DMS79 (cell line): ENCODE results near the gene GRK1.
"Not testable (repeated sequence)": the region's sequence is repeated elsewhere in the genome, so short reads cannot be mapped to it uniquely, and the experiment has no call there.

Experiments used
- DNase-seq: peaks from one replicate; lab custom pipeline; 2025; lab: John Stamatoyannopoulos, UW

GRK1 gene

DNA sequence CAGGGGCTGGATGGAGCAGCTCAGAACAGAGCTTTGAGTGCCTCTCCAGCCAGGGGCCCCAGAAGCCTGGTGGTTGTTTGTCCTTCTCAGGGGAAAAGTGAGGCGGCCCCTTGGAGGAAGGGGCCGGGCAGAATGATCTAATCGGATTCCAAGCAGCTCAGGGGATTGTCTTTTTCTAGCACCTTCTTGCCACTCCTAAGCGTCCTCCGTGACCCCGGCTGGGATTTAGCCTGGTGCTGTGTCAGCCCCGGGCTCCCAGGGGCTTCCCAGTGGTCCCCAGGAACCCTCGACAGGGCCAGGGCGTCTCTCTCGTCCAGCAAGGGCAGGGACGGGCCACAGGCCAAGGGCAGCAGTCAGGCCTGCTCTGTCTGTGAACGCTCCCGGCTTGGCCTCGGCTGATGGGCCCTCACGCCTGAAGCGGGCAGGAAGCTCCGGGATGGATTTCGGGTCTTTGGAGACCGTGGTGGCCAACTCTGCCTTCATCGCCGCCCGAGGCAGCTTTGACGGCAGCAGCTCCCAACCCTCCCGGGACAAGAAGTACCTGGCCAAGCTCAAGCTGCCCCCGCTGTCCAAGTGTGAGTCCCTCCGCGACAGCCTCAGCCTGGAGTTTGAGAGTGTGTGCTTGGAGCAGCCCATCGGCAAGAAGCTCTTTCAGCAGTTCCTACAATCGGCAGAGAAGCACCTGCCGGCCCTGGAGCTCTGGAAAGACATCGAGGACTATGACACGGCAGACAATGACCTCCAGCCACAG is at the start of gene GRK1:
TSS of gene GRK1 (plus strand) at position 269 of the 751 bp plus-strand sequence. CDS start at position 437, 168 bp downstream.
- no peak for DNase-seq

DNA sequence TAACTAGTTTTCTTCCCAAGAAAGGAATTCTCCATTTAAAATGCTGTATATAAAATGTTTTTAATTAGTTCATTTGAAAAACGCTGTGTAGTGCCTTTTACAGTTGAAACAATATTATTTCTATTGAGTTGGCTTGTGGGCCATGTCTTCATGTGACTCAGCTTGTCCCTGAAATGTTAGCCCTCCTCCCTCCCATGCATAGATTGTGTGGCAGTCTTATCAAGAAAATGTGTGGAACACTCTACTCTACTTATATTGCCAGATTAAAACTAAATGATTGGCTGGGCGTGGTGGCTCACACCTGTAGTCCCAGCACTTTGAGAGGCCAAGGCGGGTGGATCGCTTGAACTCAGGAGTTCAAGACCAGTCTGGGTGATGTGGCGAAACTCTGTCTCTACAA is 49.1 kb upstream of the GRK1 start:
- DNase-seq: no peak

DNA sequence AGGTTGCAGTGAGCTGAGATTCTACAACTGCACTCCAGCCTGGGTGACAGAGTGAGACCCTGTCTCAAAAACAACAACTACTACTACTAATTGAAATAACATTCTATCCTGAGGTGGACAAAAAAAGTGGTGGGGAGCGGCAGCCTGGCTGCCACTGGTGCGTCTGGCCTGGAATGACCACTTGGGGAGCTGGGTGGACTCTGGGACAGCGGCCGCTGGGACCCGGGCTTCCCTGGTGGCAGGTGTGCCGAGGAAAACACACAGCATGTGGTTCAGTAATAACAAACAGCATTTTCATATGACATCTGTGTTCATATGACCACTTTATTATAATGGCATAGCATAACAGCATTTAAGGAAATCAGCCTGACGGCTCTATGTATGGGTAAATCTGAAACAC is 48.6 kb upstream of the GRK1 start:
- DNase-seq: no peak

DNA sequence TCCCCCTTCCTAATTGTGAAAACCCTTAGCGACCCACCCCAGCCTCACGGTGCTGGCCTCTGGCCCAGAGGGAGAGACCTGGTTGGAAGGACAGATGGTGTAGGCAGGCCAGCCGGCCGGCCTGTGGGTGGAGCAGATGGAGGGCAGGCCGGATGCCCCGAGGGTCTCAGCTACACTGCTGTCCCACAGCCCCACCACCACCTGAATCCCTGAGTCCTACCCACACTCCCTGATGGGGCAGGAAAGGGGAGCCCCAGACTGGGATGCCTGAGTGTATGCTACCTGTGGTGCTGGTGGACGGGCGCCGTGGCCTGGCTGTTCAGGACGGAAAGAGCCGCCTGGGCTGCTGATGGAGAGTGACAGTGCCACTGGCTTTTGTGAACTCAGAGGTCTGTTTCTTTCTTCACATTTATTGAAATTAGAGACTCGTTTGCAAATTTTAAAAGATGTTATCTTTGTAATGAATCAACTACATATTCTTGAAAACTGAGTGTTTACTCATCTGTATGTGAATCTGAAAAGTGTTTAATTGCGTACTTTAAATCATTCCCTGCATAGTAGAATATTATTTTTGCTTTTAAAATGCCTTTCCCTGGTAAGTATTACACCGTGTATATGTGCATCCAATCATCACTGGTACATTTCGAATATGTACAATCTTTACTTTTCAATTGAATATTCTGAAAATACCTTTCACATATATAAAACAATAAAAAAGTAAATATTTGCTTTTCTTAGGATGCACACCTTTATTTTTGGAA is 46.8 kb upstream of the GRK1 start:
- no peak for DNase-seq

DNA sequence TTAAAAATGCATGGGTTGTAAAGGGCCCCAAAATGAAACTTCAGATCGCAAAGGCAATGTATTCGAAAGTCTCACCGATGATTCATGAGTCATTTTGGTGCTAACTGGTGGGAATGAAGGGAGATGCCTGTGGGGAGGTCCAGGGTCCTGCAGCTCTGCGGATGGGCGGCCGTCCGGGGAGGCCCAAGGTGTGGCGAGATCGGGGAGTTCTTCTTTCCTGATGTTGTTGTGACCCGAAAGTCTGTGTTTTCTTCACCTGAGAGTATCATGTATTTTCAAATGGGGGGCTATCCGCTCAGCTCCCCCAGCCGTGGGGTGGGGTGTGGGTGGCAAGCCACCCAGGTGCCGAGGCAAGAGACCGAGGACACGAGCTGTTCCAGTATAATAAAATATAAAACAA is 46.0 kb upstream of the GRK1 start:
- DNase-seq: no peak

DNA sequence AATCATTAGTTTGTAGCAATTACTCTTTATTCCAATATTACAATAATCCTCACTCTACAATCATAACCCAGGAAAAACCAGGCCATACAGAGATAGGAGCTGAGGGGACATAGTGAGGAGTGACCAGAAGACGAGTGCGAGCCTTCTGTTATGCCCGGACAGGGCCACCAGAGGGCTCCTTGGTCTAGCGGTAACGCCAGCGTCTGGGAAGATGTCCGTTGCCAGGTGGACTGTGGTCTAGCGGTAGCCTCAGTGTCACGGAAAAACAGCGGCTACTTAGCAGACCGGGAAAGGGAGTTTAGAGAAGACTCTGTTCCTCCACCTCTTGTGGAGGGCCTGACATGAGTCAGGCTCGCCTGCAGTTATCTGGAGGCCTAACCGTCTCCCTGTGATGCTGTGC is 45.5 kb upstream of the GRK1 start:
- not testable (repeated sequence) for DNase-seq

DNA sequence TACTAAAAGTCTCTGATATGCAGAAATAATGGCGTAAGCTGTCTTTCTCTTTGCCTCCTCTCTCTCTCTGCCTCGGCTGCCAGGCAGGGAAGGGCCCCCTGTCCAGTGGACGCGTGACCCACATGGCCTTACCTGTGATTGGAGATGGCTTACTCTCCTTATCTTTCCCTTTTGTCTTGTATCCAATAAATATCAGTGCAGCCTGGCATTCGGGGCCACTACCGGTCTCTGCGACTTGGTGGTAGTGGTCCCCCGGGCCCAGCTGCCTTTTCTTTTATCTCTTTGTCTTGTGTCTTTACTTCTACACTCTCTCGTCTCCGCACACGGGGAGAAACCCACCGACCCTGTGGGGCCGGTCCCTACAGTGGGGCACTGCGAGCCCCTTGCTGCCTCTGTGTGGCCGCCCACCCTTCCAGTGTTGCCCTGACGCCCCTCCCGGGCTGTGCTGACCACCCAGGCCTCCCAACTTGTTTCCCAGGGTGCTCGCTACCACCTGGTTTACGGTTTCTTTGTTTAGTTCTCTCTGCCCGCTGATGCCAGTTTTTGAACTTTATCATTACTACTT is 45.0 kb upstream of the GRK1 start:
- DNase-seq: not testable (repeated sequence)

DNA sequence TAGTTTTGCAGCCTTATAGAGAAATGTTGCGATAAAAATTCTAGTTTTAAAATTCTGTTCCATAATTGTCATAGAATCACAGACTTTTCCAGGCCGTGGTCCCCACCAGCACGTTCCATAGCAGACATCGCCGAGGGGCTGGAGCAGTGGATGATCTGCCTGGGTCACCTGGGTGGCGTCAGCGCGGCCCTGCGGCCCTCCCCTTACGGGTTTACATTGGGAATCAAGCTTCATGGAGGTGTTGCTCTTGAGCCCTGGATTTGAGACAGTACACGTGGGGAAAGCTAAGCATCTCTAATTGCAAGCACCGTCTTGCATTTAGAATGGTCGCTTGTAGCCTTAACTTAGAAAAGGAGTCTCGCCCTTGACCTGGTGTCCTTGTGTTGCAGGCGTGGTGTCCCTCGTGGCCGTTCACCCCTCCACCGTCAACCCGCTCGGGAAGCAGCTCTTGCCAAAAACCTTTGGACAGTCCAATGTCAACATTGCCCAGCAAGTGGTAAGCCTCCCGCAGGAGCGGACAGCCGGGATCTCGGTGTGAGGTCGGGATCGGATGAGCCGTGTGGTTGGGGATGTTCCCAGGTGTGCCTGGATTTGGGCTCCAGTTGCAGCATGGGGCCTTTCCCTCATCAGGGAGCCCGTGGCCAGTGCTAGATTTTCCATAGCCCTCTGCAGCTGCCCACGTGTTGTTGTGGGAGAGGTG is 44.1 kb upstream of the GRK1 start:
- no peak for DNase-seq

DNA sequence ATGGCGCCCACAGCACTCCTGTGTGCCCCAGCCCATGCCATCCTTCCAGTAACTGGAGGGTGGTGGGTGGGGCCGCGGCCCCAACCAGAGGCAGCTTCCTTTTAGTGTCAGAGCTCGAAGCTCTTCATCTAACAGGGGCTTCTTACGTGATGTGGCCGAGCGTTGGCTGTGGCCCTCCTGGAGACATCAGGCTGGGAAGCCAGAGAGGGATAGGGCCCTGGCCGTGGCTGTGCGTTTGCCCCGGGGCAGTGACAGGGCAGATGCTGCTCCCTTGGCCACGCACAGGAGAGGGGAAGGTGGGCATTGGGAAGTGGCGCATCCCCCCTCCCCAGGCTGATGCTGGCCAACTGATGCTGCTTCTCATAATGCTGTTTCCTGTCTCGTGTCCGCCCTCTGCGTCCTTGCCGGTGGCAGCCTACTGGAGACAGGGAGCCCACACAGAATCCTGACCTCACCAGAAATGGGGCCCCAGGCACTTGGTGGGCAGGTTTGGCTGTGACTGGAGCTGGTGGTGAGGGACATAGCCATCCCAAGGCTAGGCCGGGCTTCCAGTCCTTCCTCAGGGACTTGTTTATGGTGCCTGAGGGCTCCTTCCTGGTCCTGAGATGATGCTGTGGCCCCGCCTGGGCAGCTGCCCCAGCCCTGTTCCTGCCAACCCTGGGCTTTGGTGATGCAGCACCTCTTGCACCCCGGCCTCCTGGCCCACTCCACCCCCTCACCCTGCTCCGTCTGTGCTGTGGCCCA is 43.4 kb upstream of the GRK1 start:
- DNase-seq: no peak

DNA sequence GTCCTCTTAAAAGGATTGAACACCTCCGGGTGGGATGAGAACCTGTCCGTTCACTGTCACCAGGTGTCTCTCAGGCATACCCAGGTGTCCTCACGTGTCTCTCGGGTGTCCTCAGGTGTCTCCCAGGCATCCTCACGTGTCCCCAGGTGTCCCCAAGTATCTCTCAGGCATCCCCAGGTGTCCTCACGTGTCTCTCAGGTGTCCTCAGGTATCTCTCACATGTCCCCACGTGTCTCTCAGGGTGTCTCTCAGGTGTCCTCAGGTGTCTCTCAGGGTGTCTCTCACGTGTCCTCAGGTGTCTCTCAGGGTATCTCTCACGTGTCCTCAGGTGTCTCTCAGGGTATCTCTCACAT is 42.8 kb upstream of the GRK1 start:
- DNase-seq: no peak

DNA sequence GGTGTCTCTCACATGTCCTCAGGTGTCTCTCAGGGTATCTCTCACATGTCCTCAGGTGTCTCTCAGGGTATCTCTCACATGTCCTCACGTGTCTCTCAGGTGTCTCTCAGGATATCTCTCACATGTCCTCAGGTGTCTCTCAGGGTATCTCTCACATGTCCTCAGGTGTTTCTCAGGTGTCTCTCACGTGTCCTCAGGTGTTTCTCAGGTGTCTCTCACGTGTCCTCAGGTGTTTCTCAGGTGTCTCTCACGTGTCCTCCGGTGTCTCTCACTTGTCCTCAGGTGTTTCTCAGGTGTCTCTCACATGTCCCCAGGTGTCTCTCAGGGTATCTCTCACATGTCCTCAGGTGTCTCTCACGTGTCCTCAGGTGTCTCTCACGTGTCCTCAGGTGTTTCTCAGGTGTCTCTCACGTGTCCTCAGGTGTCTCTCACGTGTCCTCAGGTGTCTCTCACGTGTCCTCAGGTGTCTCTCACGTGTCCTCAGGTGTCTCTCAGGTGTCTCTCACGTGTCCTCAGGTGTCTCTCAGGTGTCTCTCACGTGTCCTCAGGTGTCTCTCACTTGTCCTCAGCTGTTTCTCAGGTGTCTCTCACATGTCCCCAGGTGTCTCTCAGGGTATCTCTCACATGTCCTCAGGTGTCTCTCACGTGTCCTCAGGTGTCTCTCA is 42.2 kb upstream of the GRK1 start:
- not testable (repeated sequence) for DNase-seq

DNA sequence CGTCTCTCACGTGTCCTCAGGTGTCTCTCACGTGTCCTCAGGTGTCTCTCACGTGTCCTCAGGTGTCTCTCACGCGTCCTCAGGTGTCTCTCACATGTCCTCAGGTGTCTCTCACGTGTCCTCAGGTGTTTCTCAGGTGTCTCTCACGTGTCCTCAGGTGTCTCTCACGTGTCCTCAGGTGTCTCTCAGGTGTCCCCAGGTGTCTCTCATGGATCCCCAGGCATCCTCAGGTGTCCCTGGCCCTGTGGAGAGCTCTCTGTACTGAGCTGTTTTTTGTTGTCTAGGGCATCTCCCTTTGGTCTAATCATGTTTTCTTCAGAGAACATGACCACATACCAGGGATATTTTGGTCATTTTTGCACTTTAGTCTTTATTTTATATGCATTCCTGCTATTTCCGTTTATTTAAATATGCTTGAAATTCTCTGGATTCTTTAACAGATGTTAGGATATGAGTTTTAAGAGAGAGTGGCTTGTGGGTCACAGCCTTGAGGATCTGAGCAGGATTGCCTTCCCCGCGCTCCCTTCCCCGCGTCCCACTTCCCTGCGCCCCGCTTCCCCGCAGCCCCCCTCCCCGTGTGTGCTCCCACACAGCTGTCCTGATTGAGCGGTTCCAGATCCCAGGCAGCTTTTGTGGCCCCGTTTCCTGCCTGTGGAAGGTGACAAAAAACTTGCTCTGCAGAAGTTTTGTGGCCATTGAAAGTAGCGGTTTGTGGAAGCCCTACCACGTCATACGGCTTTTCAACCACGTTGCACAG is 40.9 kb upstream of the GRK1 start:
- no peak for DNase-seq

DNA sequence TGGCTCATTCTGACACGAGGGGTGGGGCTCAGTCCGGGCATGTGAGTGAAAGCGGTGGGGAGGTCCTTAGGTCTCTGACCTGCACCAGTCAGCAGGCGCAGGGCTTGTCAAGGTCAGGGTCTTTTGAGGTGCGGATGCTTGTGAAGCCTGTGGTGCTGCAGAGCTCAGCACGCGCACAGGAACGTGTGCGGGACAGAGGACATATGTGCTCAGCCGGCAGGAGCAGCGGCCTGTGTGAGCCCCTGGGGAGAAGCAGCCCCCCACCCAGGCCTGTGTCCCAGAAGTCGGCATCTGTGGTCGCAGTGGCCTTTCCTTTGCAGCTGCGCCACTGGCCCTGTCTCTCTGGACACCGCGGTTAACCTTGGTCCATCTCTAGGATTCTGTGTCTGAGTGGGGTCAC is 39.9 kb upstream of the GRK1 start:
- no peak for DNase-seq

DNA sequence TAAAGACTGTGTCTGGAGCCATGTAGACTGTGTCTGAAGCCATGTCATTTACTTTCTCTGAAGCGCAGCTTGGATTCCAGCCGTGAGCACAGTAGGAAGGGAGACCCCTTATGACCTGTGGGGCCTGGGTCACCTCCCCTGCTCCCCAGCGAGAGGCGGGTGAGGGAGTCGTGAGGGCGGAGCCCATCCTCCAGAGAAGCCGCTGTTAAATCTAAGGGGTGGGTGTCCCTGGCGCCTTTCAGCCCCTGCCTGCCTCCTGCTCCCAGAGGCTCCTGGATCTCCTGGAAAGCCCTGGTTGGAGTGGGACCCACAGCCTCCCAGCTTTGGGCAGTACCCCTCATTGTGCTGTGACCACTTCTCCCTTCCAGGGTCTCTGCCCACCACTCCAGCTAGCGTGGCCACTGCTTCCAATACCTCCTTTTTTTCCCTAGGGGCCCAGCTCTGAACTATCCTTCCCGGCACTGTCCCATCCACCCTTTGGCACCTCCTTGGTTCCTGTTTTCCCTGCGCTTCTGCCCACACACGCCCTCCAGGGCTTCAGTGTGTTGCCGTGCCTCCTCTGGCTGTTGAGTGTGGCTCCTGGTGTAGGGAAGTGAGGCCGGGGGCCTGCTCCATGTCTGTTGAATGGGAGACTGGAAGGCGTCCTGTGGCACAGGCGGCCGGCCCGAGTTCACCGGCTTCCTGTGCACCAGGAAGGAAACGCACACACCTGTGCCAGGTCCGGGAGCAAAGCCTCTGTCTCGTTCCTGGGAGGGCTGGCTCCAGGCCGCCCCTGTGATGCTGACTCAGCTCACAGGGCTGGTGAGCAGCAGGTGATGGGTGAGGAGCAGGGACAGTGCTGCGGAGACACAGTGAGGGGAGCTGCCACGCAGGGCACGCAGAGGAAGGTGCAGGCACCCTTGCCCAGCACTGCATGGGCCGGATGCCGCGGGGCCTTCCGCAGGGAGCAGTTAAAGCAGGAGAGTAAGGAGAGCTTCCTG is 38.4 kb upstream of the GRK1 start:
- DNase-seq: no peak

DNA sequence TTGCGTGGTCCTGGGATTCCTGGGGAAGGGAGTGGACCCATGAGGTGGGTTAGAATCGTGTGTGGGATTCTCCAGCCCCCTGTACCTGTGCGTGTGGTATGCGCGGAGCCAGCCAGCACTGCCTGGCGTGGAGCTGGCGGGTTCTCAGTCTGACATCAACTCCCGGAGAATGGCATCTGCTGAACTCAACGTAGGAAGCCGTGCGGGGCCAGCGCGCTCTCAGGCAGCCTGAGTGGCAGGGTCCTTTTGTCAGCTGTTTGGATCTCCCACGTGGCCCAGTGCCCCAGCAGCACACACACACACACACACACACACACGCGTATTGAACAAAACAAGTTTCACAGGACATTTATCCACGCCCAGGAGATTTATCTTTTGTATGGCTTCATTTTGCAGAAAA is 37.2 kb upstream of the GRK1 start:
- DNase-seq: no peak

DNA sequence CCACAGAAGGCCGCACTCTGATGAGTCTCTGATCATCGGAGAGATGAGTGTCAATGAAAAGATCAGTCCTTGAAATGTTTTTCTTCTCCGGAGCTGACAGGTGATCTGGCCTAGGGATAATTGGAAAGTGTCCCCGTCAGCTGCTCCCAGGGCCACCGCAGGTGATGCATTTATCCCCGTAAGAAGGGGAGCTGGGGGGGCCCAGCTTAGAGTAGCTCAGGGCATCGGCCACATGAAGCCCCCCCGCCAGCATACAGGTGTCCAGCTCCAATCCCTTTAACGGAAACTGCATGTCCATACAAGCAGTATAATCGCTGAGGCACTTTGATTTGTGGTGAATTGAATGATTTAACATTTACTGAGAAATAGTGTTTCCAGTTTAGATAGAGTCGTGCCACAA is 36.7 kb upstream of the GRK1 start:
- DNase-seq: no peak

DNA sequence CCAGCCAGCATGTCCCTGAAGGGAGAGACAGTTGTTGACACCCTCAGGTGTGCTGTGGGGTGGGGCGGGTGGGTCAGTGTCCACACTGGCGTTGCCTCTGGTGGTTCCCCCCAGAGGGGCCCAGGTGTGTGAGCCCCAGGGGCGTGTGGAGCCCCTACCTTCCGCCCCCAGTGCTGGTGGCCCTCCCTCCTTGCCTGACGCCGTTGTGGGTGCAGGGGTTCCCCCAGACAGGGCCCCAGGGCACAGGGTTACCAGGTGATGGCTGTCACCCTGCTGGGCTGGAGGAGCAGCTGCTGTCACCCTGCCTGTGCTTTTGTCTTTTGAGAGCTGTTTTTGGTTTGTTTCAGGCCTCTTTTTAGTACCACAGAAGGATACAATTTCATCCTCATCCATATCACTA is 36.2 kb upstream of the GRK1 start:
- DNase-seq: no peak

DNA sequence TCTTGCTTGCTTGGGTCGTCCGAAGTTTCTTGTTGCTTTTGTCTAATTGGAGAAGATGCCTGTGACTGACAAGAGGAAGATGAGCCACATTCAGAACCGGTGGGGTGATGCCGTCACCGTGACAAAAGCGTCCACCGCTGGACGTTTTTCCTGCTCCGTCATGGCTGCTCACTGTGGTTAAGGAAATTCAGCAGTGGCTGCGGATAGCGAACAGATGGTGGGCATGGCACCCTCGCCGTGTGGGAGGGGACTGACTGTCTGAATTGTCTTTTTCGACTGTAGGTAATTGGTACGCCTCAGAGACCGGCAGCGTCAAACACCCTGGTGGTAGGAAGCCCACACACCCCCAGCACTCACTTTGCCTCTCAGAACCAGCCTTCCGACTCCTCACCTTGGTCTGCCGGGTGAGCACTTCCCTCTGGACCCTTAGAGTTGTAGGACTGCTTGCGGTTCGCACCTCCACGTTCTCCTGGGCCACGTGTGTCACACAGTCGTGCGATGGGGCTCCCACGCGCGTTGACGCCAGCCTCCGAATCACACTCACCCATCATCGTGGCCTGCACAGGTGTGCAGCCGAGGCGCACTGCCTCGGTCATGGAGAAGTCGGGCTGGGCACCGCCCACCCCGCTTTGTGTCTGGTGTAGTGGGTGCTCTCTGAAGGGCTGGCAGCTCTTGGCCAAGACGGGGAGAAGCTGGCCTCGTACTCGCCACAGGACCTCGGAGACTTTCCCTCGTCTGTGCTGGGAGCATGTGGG is 35.5 kb upstream of the GRK1 start:
- DNase-seq: no peak
